ENCODE measurements around the gene TNFAIP2.
"Not testable (repeated sequence)": the region's sequence is repeated elsewhere in the genome, so short reads cannot be mapped to it uniquely, and the experiment has no call there.

The TNFAIP2 gene

DNA sequence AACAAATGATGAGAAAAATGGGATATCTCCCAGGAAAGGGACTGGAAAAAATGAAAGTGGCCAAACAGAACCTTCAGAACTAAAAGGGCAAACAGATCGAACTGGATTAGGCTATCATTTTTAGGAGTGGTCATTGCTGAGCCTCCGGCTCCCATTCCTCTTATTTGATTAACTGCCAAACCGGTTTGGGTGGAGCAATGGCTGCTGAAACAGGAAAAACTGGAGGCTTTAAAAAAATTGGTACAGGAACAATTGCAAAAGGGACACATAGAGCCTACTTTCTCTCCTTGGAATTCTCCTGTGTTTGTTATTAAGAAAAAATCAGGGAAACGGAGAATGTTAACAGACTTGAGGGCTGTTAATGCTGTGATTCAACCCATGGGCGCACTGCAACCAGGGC lies 49.7 kb downstream of the TNFAIP2 start:
- Histone ChIP-seq H3F3A (ENCODE audit: low read depth) (no peaks in the 10 kb centered on the region), H3K4me2 (ENCODE audit: low read depth, low read length, poor library complexity, severe bottlenecking) (no peak overlapping the region), H4K20me1 (ENCODE audit: insufficient read depth, low read length, poor library complexity, severe bottlenecking) (no peaks in the 10 kb centered on the region), H3K9me2 (replicated peaks; ENCODE audit: low read depth, low read length) (no peaks in the 10 kb centered on the region), H2AFZ (ENCODE audit: low read length) (no peak overlapping the region), H3K9ac (ENCODE audit: low read depth, low read length, poor library complexity, severe bottlenecking) (no peak overlapping the region), H3K9me3 (ENCODE audit: insufficient read depth, low read depth, low read length) (peaks cover 34% of the 10 kb centered on the region; the same call in 1 of the 2 replicates), H3K27me3 (ENCODE audit: insufficient read depth, low read length, poor library complexity, severe bottlenecking) (no peaks in the 10 kb centered on the region), H3K4me3 (ENCODE audit: low read length, poor library complexity, severe bottlenecking) (no peak overlapping the region), H3K79me2 (ENCODE audit: insufficient read depth, low read length) (no peaks in the 10 kb centered on the region), H3K4me1 (ENCODE audit: insufficient read depth, low read length, poor library complexity, severe bottlenecking) (no peaks in the 10 kb centered on the region), H3K36me3 (ENCODE audit: insufficient read depth, low read length) (no peaks in the 10 kb centered on the region)
- TF ChIP-seq EZH2phosphoT487 (IDR thresholded peaks at IDR 0.05; ENCODE audit: borderline replicate concordance) (no peak), CTCF (conservative IDR thresholded peaks at IDR 0.05; ENCODE audit: low read length) (no peak)

DNA sequence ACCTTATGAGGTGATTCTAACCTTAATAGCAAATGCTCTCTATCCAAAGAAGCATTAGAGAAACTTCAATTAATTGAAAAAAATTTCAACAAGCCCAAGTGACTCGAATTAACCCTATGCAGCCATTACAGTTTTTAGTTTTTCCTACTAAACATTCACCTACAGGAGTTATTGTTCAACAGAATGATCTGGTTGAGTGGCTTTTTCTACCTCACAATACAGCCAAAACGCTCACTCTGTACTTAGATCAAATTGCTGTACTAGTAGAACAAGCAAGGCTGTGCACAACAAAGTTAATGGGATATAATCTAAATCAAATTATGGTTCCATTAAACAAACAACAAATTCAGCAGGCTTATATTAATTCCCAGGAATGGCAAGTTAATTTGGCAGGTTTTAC lies 50.6 kb downstream of the TNFAIP2 start:
- H3K4me1 ChIP-seq (ENCODE audit: insufficient read depth, low read length, poor library complexity, severe bottlenecking); H3K9me2 ChIP-seq (replicated peaks; ENCODE audit: low read depth, low read length); H3F3A ChIP-seq (ENCODE audit: low read depth); H3K36me3 ChIP-seq (ENCODE audit: insufficient read depth, low read length); H3K9ac ChIP-seq (ENCODE audit: low read depth, low read length, poor library complexity, severe bottlenecking); H3K79me2 ChIP-seq (ENCODE audit: insufficient read depth, low read length); H3K27me3 ChIP-seq (ENCODE audit: insufficient read depth, low read length, poor library complexity, severe bottlenecking); H3K4me2 ChIP-seq (ENCODE audit: low read depth, low read length, poor library complexity, severe bottlenecking); H4K20me1 ChIP-seq (ENCODE audit: insufficient read depth, low read length, poor library complexity, severe bottlenecking); H2AFZ ChIP-seq (ENCODE audit: low read length); H3K4me3 ChIP-seq (ENCODE audit: low read length, poor library complexity, severe bottlenecking): not testable (repeated sequence)
- peaks cover 33% of the 10 kb centered on the region; the same call in 1 of the 2 replicates for H3K9me3 ChIP-seq (ENCODE audit: insufficient read depth, low read depth, low read length)

- H3K36me3 ChIP-seq (ENCODE audit: insufficient read depth, low read length); H3K9ac ChIP-seq (ENCODE audit: low read depth, low read length, poor library complexity, severe bottlenecking); H3K4me2 ChIP-seq (ENCODE audit: low read depth, low read length, poor library complexity, severe bottlenecking); H4K20me1 ChIP-seq (ENCODE audit: insufficient read depth, low read length, poor library complexity, severe bottlenecking); H2AFZ ChIP-seq (ENCODE audit: low read length); H3K27me3 ChIP-seq (ENCODE audit: insufficient read depth, low read length, poor library complexity, severe bottlenecking); H3K4me1 ChIP-seq (ENCODE audit: insufficient read depth, low read length, poor library complexity, severe bottlenecking); H3K9me2 ChIP-seq (replicated peaks; ENCODE audit: low read depth, low read length); H3F3A ChIP-seq (ENCODE audit: low read depth); H3K79me2 ChIP-seq (ENCODE audit: insufficient read depth, low read length); H3K4me3 ChIP-seq (ENCODE audit: low read length, poor library complexity, severe bottlenecking): not testable (repeated sequence)
- peaks cover 18% of the 10 kb centered on the region; the same call in 1 of the 2 replicates for H3K9me3 ChIP-seq (ENCODE audit: insufficient read depth, low read depth, low read length)
These were observed 52.9 kb downstream of the TNFAIP2 start for GRCh38 chr14:103176176-103176575.

DNA sequence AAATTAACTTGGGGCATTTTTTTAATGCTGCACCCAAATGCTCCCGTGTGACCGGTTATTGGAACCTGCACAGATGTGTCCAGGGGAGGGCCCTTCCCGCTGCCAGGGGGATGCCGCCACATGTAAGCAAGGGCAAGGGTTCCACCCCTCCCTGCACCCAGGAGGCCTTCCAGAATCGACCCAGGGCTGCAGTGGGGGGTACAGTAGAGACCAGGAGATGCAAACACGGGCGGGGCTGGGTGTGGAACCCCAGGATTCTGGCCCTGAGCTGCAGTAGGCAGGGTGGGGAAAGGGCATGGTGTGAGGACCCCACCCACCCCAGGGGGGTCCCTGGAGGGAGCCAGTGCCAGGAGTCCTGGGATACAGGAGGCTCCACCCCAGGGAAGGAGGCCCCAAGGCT lies 54.1 kb downstream of the TNFAIP2 start:
- no peak overlapping the region for H3K4me3 ChIP-seq (ENCODE audit: low read length, poor library complexity, severe bottlenecking)
- H3K9ac ChIP-seq (ENCODE audit: low read depth, low read length, poor library complexity, severe bottlenecking): no peak overlapping the region
- TF ChIP-seq EZH2phosphoT487 (IDR thresholded peaks at IDR 0.05; ENCODE audit: borderline replicate concordance): no peak
- TF ChIP-seq CTCF (conservative IDR thresholded peaks at IDR 0.05; ENCODE audit: low read length): no peak
- no peaks in the 10 kb centered on the region for H3K79me2 ChIP-seq (ENCODE audit: insufficient read depth, low read length)
- no peak overlapping the region for H2AFZ ChIP-seq (ENCODE audit: low read length)
- H3K36me3 ChIP-seq (ENCODE audit: insufficient read depth, low read length): no peaks in the 10 kb centered on the region
- H3K27me3 ChIP-seq (ENCODE audit: insufficient read depth, low read length, poor library complexity, severe bottlenecking): no peaks in the 10 kb centered on the region
- H3K4me1 ChIP-seq (ENCODE audit: insufficient read depth, low read length, poor library complexity, severe bottlenecking): no peaks in the 10 kb centered on the region
- no peaks in the 10 kb centered on the region for H3K9me2 ChIP-seq (replicated peaks; ENCODE audit: low read depth, low read length)
- no peaks in the 10 kb centered on the region for H4K20me1 ChIP-seq (ENCODE audit: insufficient read depth, low read length, poor library complexity, severe bottlenecking)
- no peak overlapping the region for H3K4me2 ChIP-seq (ENCODE audit: low read depth, low read length, poor library complexity, severe bottlenecking)
- peaks cover 18% of the 10 kb centered on the region; the same call in 1 of the 2 replicates for H3K9me3 ChIP-seq (ENCODE audit: insufficient read depth, low read depth, low read length)
- H3F3A ChIP-seq (ENCODE audit: low read depth): no peaks in the 10 kb centered on the region

Measured in Loucy (cell line).